ENCODE measurements around the gene MTRF1.
"Not testable (repeated sequence)": the region's sequence is repeated elsewhere in the genome, so short reads cannot be mapped to it uniquely, and the experiment has no call there.

Gene MTRF1

DNA sequence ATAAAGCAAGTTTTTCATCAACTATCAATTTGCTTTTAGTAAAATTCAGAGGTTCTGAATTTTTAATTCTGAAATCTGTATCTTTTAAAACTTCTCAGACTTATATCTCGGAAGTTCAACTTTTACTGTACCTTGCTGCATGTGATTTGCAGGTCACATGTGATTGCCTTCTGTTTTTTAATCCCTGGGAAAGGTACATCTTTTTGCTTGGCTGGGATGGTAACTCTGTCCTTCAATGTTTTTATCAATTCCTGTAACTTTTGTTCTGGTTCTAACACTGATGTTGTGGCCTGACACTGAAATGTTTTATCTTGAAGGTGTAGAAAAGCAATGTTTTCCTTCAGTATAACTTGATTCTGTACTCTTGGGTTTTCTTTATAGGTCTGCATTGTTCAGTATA, 31.5 kb upstream of the MTRF1 start:
- DNase-seq (ENCODE audit: insufficient read length, low spot score) (no peak), FAIRE-seq (no peak)
- TF ChIP-seq, protein P1, sequence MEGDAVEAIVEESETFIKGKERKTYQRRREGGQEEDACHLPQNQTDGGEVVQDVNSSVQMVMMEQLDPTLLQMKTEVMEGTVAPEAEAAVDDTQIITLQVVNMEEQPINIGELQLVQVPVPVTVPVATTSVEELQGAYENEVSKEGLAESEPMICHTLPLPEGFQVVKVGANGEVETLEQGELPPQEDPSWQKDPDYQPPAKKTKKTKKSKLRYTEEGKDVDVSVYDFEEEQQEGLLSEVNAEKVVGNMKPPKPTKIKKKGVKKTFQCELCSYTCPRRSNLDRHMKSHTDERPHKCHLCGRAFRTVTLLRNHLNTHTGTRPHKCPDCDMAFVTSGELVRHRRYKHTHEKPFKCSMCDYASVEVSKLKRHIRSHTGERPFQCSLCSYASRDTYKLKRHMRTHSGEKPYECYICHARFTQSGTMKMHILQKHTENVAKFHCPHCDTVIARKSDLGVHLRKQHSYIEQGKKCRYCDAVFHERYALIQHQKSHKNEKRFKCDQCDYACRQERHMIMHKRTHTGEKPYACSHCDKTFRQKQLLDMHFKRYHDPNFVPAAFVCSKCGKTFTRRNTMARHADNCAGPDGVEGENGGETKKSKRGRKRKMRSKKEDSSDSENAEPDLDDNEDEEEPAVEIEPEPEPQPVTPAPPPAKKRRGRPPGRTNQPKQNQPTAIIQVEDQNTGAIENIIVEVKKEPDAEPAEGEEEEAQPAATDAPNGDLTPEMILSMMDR (IDR thresholded peaks at IDR 0.05; ENCODE audit: insufficient read depth, missing control alignments), result no peak

DNA sequence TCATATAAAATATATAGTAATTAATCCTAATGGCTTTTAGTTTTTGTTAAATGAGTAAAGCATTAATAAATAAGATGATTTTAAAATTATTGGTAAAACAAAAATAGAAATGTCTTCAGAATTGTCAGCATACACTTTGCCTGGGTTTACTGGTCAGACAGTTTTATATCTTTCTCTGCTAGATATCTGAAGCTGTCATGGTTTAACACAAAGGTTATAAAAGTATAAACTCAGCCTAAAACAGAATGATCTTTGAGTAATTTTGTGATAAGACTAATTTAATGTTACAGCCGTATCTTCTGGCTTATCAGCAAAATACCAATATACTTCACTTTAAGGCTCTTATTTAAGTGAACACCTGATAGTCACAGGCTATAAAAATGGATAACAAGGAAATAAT, 29.9 kb upstream of the MTRF1 start:
- no peak for DNase-seq (ENCODE audit: insufficient read length, low spot score)
- TF ChIP-seq, protein P1 (IDR thresholded peaks at IDR 0.05; ENCODE audit: insufficient read depth, missing control alignments), result no peak
- no peak for FAIRE-seq

DNA sequence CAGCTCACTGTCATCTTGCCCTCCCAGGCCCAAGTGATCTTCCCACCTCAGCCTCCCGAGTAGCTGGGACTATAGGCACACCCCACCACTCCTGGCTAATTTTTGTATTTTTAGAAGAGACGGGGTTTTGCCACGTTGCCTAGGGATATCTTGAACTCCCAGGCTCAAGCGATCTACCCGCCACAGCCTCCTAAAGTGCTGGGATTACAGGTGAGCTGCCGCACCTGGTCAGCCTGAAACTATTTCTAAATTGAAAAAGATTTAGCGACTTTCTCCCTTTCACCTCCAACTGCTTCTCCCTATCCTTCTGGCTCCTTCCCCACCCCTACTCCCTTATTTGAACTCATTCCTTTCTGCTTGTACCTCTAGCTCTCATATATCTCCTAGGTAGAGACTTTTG, 27.9 kb upstream of the MTRF1 start:
- no peak for FAIRE-seq
- DNase-seq (ENCODE audit: insufficient read length, low spot score), result no peak
- TF ChIP-seq, protein P1 (IDR thresholded peaks at IDR 0.05; ENCODE audit: insufficient read depth, missing control alignments), result no peak

DNA sequence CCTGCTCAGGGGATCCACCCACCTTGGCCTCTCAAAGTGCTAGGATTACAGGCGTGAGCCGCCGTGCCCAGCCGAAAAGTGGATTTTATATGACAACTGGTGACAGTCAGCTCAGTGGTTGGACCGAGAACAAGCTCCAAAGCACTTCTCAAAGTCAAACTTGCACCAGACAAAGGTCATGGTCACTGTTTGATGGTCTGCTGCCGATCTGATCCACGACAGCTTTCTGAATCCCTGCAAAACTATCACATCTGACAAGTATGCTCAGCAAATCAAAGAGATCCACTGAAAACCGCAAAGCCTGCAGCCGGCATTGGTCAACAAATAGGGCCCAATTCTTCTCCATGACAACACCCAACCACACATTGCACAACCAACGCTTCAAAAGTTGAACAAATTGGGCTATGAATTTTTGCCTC, 26.1 kb upstream of the MTRF1 start:
- DNase-seq (ENCODE audit: insufficient read length, low spot score), result no peak
- TF ChIP-seq, protein P1 (IDR thresholded peaks at IDR 0.05; ENCODE audit: insufficient read depth, missing control alignments), result no peak
- no peak for FAIRE-seq

DNA sequence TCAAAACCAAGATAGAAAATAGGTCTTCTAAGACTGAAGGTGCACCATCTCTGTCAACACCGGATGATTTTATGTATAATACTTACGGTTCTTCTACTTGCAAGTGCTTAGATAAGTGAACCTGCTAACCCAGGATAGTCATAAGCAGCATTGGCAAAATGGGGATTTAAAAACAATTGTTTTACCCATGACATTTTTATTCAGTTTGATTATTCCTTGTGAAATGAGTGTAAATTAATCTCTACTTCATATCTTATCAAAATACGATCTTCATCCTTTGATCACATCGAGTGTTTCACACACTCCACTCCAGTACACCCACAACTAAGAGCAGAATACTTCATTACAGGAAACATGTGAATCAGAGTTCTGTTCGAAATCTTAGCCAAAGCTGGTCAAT, 23.0 kb upstream of the MTRF1 start:
- DNase-seq (ENCODE audit: insufficient read length, low spot score) (no peak), FAIRE-seq (no peak)

DNA sequence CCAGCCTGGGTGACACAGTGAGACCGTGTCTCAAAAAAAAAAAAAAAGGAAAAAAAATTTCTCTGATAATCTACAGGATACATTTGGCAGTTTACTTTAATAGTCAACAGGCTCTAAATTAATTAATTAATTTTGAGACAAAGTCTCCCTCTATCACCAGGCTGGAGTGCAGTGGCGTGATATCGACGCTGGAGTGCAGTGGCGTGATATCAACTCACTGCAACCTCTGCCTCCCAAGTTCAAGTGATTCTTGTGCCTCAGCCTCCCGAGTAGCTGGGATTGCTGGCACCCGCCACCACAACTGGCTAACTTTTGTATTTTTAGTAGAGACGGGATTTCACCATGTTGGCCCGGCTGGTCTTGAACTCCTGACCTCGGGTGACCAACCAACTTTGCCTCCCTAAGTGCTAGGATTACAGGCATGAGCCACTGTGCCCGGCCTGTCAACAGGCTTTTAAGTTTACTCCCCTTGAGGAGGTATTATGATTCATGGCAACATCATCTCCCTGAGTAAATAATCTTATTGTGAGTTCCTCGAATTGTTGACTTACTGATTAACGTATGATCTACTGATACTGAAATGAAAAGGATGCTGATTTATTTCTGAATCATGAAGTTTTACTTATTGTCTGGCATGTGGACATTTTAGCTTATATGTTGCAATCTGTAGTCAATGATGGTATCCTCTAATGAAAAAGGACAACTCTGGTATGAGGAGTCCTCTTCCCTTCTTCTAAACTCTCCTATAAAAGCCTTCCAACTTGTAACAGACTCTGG, 21.3 kb upstream of the MTRF1 start:
- no peak for FAIRE-seq
- TF ChIP-seq, protein P1 (IDR thresholded peaks at IDR 0.05; ENCODE audit: insufficient read depth, missing control alignments), result no peak
- no peak for DNase-seq (ENCODE audit: insufficient read length, low spot score)

More for the DNA sequence above, 23.0 kb upstream of the MTRF1 start:
- TF ChIP-seq, protein P1 (IDR thresholded peaks at IDR 0.05; ENCODE audit: insufficient read depth, missing control alignments), result no peak

DNA sequence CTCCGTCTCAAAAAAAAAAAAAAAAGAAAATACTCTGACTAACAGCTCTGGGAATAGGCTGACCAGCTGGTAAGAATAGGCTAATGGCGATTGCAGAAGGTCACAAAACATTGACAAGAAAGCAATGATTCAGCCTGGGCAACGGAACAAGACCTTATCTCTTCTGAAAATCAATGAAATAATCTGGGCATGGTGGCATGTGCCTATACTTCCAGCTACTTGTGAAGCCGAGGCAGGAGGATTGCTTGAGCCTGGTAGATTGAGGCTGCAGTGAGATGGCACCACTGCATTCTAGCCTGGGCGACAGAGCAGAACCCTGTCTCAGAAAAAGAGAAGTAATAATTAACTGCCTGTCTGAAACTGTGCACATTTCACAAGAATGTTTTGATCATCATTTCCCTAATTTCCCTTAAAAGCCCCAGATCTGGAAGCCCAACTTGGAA, 18.8 kb upstream of the MTRF1 start:
- TF ChIP-seq, protein P1 (IDR thresholded peaks at IDR 0.05; ENCODE audit: insufficient read depth, missing control alignments), result no peak
- no peak for DNase-seq (ENCODE audit: insufficient read length, low spot score)
- FAIRE-seq, result no peak

DNA sequence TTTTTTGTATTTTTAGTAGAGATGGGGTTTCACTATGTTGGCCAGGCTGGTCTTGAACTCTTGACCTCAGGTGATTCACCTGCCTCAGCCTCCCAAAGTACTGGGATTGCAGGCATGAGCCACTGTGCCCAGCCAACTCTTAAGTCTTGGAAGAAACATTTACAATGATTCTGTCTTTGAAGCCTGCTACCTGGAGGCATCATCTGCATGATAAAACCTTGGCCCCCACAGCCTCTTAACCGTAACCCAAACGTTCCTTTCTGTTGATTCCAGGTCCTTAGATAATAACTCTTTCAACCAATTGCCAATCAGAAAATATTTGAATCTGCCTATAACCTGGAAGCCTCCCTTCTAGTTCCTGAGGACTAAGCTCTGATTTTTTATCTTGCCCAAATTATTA, 15.8 kb upstream of the MTRF1 start:
- not testable (repeated sequence) for DNase-seq (ENCODE audit: insufficient read length, low spot score); FAIRE-seq

Data from D721Med (cell line).